ENCODE measurements around the gene FBXW12. TPM values are rescaled to one million over a fixed set of nuclear protein-coding genes. Genes with fewer than 3 reads are reported as not detected.

Gene FBXW12
- total and polyA plus RNA-seq, 4 donors: not detected

GRCh38 chr3:48427630-48427962 is 55.6 kb downstream of the FBXW12 start:
- H3K4me1 ChIP-seq (ENCODE audit: control insufficient read depth in 4 of 4, insufficient read depth in 4 of 4, low read length in 3 of 4): peaks cover 36 to 78% (median 63%) of the 10 kb centered on the region in 4 donors
- DNase-seq (ENCODE audit: low spot score): no peak
- no peaks in the 10 kb centered on the region for H3K27me3 ChIP-seq (ENCODE audit: control insufficient read depth in 4 of 4, insufficient read depth in 4 of 4, low read length in 3 of 4)
- TF ChIP-seq ZBTB33 (IDR thresholded peaks at IDR 0.05): no peak
- TF ChIP-seq GABPA (IDR thresholded peaks at IDR 0.05 in 1 of 2, conservative IDR thresholded peaks at IDR 0.05 in 1 of 2): no peak
- TF ChIP-seq SP1 (IDR thresholded peaks at IDR 0.05): no peak
- no peak for TF ChIP-seq TAF1 (conservative IDR thresholded peaks at IDR 0.05)
- TF ChIP-seq ATF3 (IDR thresholded peaks at IDR 0.05): no peak
- no peak for TF ChIP-seq JUND (IDR thresholded peaks at IDR 0.05)
- no peak for TF ChIP-seq NR2F2 (IDR thresholded peaks at IDR 0.05)
- TF ChIP-seq CTCF (IDR thresholded peaks at IDR 0.05; ENCODE audit: low read depth, low read length, missing input control): no peak
- TF ChIP-seq MAX (IDR thresholded peaks at IDR 0.05): no peak
- no peak for TF ChIP-seq FOXA1 (IDR thresholded peaks at IDR 0.05)
- no peak for TF ChIP-seq FOXA2 (IDR thresholded peaks at IDR 0.05)
- no peak for TF ChIP-seq YY1 (IDR thresholded peaks at IDR 0.05)
- no peaks in the 10 kb centered on the region for H3K36me3 ChIP-seq (ENCODE audit: control insufficient read depth in 4 of 4, insufficient read depth in 3 of 4, low read depth in 1 of 4, low read length in 3 of 4)
- H3K4me3 ChIP-seq (ENCODE audit: low read depth in 1 of 3, low read length in 3 of 3): peak overlapping the region; percentile 52 to 80 (median 58)
- WGBS: 29% methylated on average over 9 of the region's 9 CpGs
- no peaks in the 10 kb centered on the region for H3K9me3 ChIP-seq (ENCODE audit: control insufficient read depth in 4 of 4, low read length in 3 of 4)
- peak overlapping the region; percentile 67 to 72 for H3K9ac ChIP-seq (ENCODE audit: low read depth in 1 of 2, low read length in 2 of 2)
- peak overlapping the region; percentile 89 to 91 for H3K27ac ChIP-seq (ENCODE audit: low read depth in 1 of 2, low read length in 2 of 2)

GRCh38 chr3:48428088-48428571 is 56.1 kb downstream of the FBXW12 start:
- H3K27ac ChIP-seq (ENCODE audit: low read depth in 1 of 2, low read length in 2 of 2): peak overlapping the region; percentile 89 to 91
- peak overlapping the region; percentile 52 to 80 (median 58) for H3K4me3 ChIP-seq (ENCODE audit: low read depth in 1 of 3, low read length in 3 of 3)
- H3K36me3 ChIP-seq (ENCODE audit: control insufficient read depth in 4 of 4, insufficient read depth in 3 of 4, low read depth in 1 of 4, low read length in 3 of 4): no peaks in the 10 kb centered on the region
- H3K27me3 ChIP-seq (ENCODE audit: control insufficient read depth in 4 of 4, insufficient read depth in 4 of 4, low read length in 3 of 4): no peaks in the 10 kb centered on the region
- peaks cover 36 to 74% (median 61%) of the 10 kb centered on the region in 4 donors for H3K4me1 ChIP-seq (ENCODE audit: control insufficient read depth in 4 of 4, insufficient read depth in 4 of 4, low read length in 3 of 4)
- no peak for TF ChIP-seq GABPA (IDR thresholded peaks at IDR 0.05 in 1 of 2, conservative IDR thresholded peaks at IDR 0.05 in 1 of 2)
- no peak for TF ChIP-seq FOXA2 (IDR thresholded peaks at IDR 0.05)
- no peak for TF ChIP-seq SP1 (IDR thresholded peaks at IDR 0.05)
- TF ChIP-seq REST (IDR thresholded peaks at IDR 0.05): no peak
- no peak for TF ChIP-seq HNF4G (IDR thresholded peaks at IDR 0.05)
- no peak for TF ChIP-seq CTCF (IDR thresholded peaks at IDR 0.05; ENCODE audit: low read depth, low read length, missing input control)
- no peak for TF ChIP-seq EGR1 (IDR thresholded peaks at IDR 0.05; ENCODE audit: low read depth in 2 of 2)
- no peak for TF ChIP-seq TAF1 (conservative IDR thresholded peaks at IDR 0.05)
- no peak for TF ChIP-seq RAD21 (IDR thresholded peaks at IDR 0.05)
- WGBS: 25% methylated on average over 7 of the region's 7 CpGs
- H3K9me3 ChIP-seq (ENCODE audit: control insufficient read depth in 4 of 4, low read length in 3 of 4): no peaks in the 10 kb centered on the region
- no peak for DNase-seq (ENCODE audit: low spot score)
- peak overlapping the region; percentile 67 to 72 for H3K9ac ChIP-seq (ENCODE audit: low read depth in 1 of 2, low read length in 2 of 2)
